GM12872 (cell line): ENCODE results near the gene ADCY9.

Experiments
- CTCF ChIP-seq: IDR thresholded peaks from 3 replicates; pipeline ENCODE4 v1.5.1; 2011; ENCODE audit warnings: low read depth, mild to moderate bottlenecking, low read length, moderate library complexity; ENCODE audit not compliant: insufficient read depth

The ADCY9 gene

GRCh38 chr16:4142268-4142667 lies 26.0 kb upstream of the ADCY9 start:
- no peak for TF ChIP-seq CTCF

GRCh38 chr16:4141604-4142003 lies 25.4 kb upstream of the ADCY9 start:
- no peak for TF ChIP-seq CTCF

- no peak for TF ChIP-seq CTCF
Observed at GRCh38 chr16:4140652-4141051, 24.4 kb upstream of the ADCY9 start.

GRCh38 chr16:4139968-4140367 lies 23.7 kb upstream of the ADCY9 start:
- TF ChIP-seq CTCF = no peak

- no peak for TF ChIP-seq CTCF
Observed at GRCh38 chr16:4138713-4139112, 22.5 kb upstream of the ADCY9 start.

- TF ChIP-seq CTCF = no peak
Observed at GRCh38 chr16:4137438-4137837, 21.2 kb upstream of the ADCY9 start.

- no peak for TF ChIP-seq CTCF
Observed at GRCh38 chr16:4136229-4136813, 20.1 kb upstream of the ADCY9 start.

- TF ChIP-seq CTCF = no peak
Observed at GRCh38 chr16:4135537-4135936, 19.3 kb upstream of the ADCY9 start.
